CD4-positive, alpha-beta memory T cell (primary cell): ENCODE measurements around the gene TELO2. TPM values are rescaled to one million over a fixed set of nuclear protein-coding genes. Genes with fewer than 3 reads are reported as not detected.

Experiments used
- CTCF ChIA-PET: fragments of 350-600 bp; sonication (Branson Sonifier 250); formaldehyde crosslinking; loops from one replicate; lab custom pipeline; 2021; ENCODE audit warnings: inconsistent platforms; ENCODE audit not compliant: partially characterized antibody; lab: Charles Lee
- POLR2A ChIA-PET: fragments of 350-600 bp; sonication (Branson Sonifier 250); formaldehyde crosslinking; loops from one replicate; lab custom pipeline; 2021; ENCODE audit not compliant: partially characterized antibody; lab: Charles Lee
- DNase-seq, 5 donors: peaks; one replicate each; pipeline versions ENCODE4 v3.0.0 to v3.0.0-alpha.2; 2020 to 2022; ENCODE audit warnings: mixed read lengths in 1 of 5
- H3K27ac ChIP-seq: one replicate; pipeline ENCODE4 v1.7.0; 2013; ENCODE audit warnings: low read depth, low read length
- H3K27me3 ChIP-seq: 2 replicates; pipeline ENCODE4 v1.7.0; 2013; ENCODE audit warnings: mild to moderate bottlenecking, low read length, moderate library complexity; ENCODE audit not compliant: insufficient read depth
- H3K36me3 ChIP-seq: 2 replicates; pipeline ENCODE4 v1.7.0; 2013; ENCODE audit warnings: mild to moderate bottlenecking, low read length, moderate library complexity; ENCODE audit not compliant: insufficient read depth
- H3K4me1 ChIP-seq: 2 replicates; pipeline ENCODE4 v1.7.0; 2013; ENCODE audit warnings: mild to moderate bottlenecking, low read length, moderate library complexity; ENCODE audit not compliant: insufficient read depth
- H3K4me3 ChIP-seq, 2 donors: one replicate each; pipeline ENCODE4 v1.7.0; 2013; ENCODE audit warnings: low read length in 2 of 2, mild to moderate bottlenecking in 1 of 2
- H3K9me3 ChIP-seq, 2 donors: one replicate each; pipeline ENCODE4 v1.7.0; 2013; ENCODE audit warnings: low read length in 2 of 2, control low read depth in 1 of 2; ENCODE audit not compliant: control insufficient read depth in 1 of 2
- H3K27ac Mint-ChIP-seq, 7 donors: one replicate each; pipeline ENCODE4 v1.8.0; 2020 to 2021; ENCODE audit warnings: mixed read lengths in 7 of 7, mild to moderate bottlenecking in 6 of 7, inconsistent platforms in 3 of 7, moderate library complexity in 3 of 7
- H3K27me3 Mint-ChIP-seq, 2 donors: one replicate each; pipeline ENCODE4 v1.8.0; 2020 to 2021; ENCODE audit warnings: mixed read lengths in 2 of 2
- H3K36me3 Mint-ChIP-seq, 2 donors: one replicate each; pipeline ENCODE4 v1.8.0; 2020 to 2021; ENCODE audit warnings: mixed read lengths in 2 of 2, inconsistent platforms in 1 of 2, mild to moderate bottlenecking in 1 of 2
- H3K4me1 Mint-ChIP-seq, 4 donors: one replicate each; pipeline ENCODE4 v1.8.0; 2020 to 2021; ENCODE audit warnings: mixed read lengths in 4 of 4, mild to moderate bottlenecking in 1 of 4
- H3K4me3 Mint-ChIP-seq, 8 donors: one replicate each; pipeline ENCODE4 v1.8.0; 2020 to 2021; ENCODE audit warnings: mixed read lengths in 8 of 8, mild to moderate bottlenecking in 7 of 8, moderate library complexity in 6 of 8, inconsistent platforms in 3 of 8
- H3K9me3 Mint-ChIP-seq, 8 donors: one replicate each; pipeline ENCODE4 v1.8.0; 2020 to 2021; ENCODE audit warnings: mixed read lengths in 8 of 8, mild to moderate bottlenecking in 5 of 8, inconsistent platforms in 3 of 8, moderate library complexity in 1 of 8
- intact Hi-C: fragments of 100-400 bp; cut with micrococcal nuclease; formaldehyde crosslinking; loops from one replicate; pipeline ENCODE4 v1.15.1; 2023
- polyA plus RNA-seq, 2 donors: library from polyadenylated mRNA; unstranded; fragments of 300-500 nt; fragmentation: Illumina TruSeq; gene quantifications; one replicate each; pipeline ENCODE4 v1.2.3, GENCODE V29; 2021
- total RNA-seq, 2 experiments: library from RNA; stranded (reverse); gene quantifications; one replicate each; pipeline ENCODE4 v1.2.3, GENCODE V29; 2021

The TELO2 gene
- total and polyA plus RNA-seq, 4 experiments from 2014 or later = 11.3 to 56.0 (median 34.9) TPM

- H3K9me3 ChIP-seq = no peaks in the 10 kb centered on the region
- CTCF ChIA-PET = no interaction called here
- no peaks in the 10 kb centered on the region for H3K9me3 Mint-ChIP-seq
- no peak overlapping the region for H3K4me3 ChIP-seq
- intact Hi-C loops = no loop called here
- H3K4me3 Mint-ChIP-seq = no peak overlapping the region
- H3K27ac Mint-ChIP-seq = no peak overlapping the region
- H3K36me3 Mint-ChIP-seq = peaks cover 16 to 18% of the 10 kb centered on the region in 2 donors
- no peak for DNase-seq
- H3K27me3 ChIP-seq = no peaks in the 10 kb centered on the region
- H3K27me3 Mint-ChIP-seq = no peaks in the 10 kb centered on the region
- no peaks in the 10 kb centered on the region for H3K4me1 ChIP-seq
- H3K4me1 Mint-ChIP-seq = peaks cover 0 to 2% (median 0%) of the 10 kb centered on the region in 4 donors
- no peaks in the 10 kb centered on the region for H3K36me3 ChIP-seq
- POLR2A ChIA-PET = no interaction called here
- H3K27ac ChIP-seq = no peak overlapping the region
Observed at GRCh38 chr16:1505912-1506311, 12.8 kb downstream of the TELO2 start.

- no peak for DNase-seq
- H3K36me3 Mint-ChIP-seq = peaks cover 15 to 18% of the 10 kb centered on the region in 2 donors
- no peaks in the 10 kb centered on the region for H3K9me3 ChIP-seq
- peaks cover 0 to 2% (median 0%) of the 10 kb centered on the region in 4 donors for H3K4me1 Mint-ChIP-seq
- intact Hi-C loops = no loop called here
- H3K27ac Mint-ChIP-seq = peak overlapping the region in 1 of 7 donors; percentile 17
- H3K4me3 Mint-ChIP-seq = no peak overlapping the region
- H3K27me3 ChIP-seq = no peaks in the 10 kb centered on the region
- no peak overlapping the region for H3K27ac ChIP-seq
- H3K4me1 ChIP-seq = no peaks in the 10 kb centered on the region
- ChIA-PET CTCF (no interaction called here), POLR2A (no interaction called here)
- no peaks in the 10 kb centered on the region for H3K36me3 ChIP-seq
- H3K9me3 Mint-ChIP-seq = no peaks in the 10 kb centered on the region
- H3K4me3 ChIP-seq = no peak overlapping the region
- H3K27me3 Mint-ChIP-seq = no peaks in the 10 kb centered on the region
Observed at GRCh38 chr16:1506494-1507213, 13.5 kb downstream of the TELO2 start.

GRCh38 chr16:1508494-1509187, 15.5 kb downstream of the TELO2 start:
- no peaks in the 10 kb centered on the region for H3K36me3 ChIP-seq
- H3K4me1 Mint-ChIP-seq = peaks cover 0 to 2% (median 0%) of the 10 kb centered on the region in 4 donors
- no peak for DNase-seq
- peaks cover 0 to 3% (median 0%) of the 10 kb centered on the region in 8 donors for H3K9me3 Mint-ChIP-seq
- no peak overlapping the region for H3K27ac Mint-ChIP-seq
- no peaks in the 10 kb centered on the region for H3K27me3 Mint-ChIP-seq
- no peaks in the 10 kb centered on the region for H3K9me3 ChIP-seq
- no peaks in the 10 kb centered on the region for H3K4me1 ChIP-seq
- no peak overlapping the region for H3K4me3 Mint-ChIP-seq
- intact Hi-C loops = no loop called here
- H3K36me3 Mint-ChIP-seq = peaks cover 7 to 8% of the 10 kb centered on the region in 2 donors
- no peak overlapping the region for H3K4me3 ChIP-seq
- CTCF ChIA-PET = no interaction called here
- no peaks in the 10 kb centered on the region for H3K27me3 ChIP-seq
- H3K27ac ChIP-seq = no peak overlapping the region
- POLR2A ChIA-PET = no interaction called here

GRCh38 chr16:1509307-1510221, 16.4 kb downstream of the TELO2 start:
- CTCF ChIA-PET = no interaction called here
- no peak overlapping the region for H3K27ac ChIP-seq
- DNase-seq = no peak
- Mint-ChIP-seq H3K4me1 (peaks cover 0 to 2% (median 0%) of the 10 kb centered on the region in 4 donors), H3K9me3 (peaks cover 0 to 4% (median 1%) of the 10 kb centered on the region in 8 donors), H3K36me3 (peaks cover 7 to 8% of the 10 kb centered on the region in 2 donors), H3K27ac (no peak overlapping the region), H3K4me3 (no peak overlapping the region), H3K27me3 (no peaks in the 10 kb centered on the region)
- no peaks in the 10 kb centered on the region for H3K9me3 ChIP-seq
- no peaks in the 10 kb centered on the region for H3K36me3 ChIP-seq
- no peaks in the 10 kb centered on the region for H3K4me1 ChIP-seq
- POLR2A ChIA-PET = no interaction called here
- H3K27me3 ChIP-seq = no peaks in the 10 kb centered on the region
- intact Hi-C loops = no loop called here
- H3K4me3 ChIP-seq = no peak overlapping the region

DNA sequence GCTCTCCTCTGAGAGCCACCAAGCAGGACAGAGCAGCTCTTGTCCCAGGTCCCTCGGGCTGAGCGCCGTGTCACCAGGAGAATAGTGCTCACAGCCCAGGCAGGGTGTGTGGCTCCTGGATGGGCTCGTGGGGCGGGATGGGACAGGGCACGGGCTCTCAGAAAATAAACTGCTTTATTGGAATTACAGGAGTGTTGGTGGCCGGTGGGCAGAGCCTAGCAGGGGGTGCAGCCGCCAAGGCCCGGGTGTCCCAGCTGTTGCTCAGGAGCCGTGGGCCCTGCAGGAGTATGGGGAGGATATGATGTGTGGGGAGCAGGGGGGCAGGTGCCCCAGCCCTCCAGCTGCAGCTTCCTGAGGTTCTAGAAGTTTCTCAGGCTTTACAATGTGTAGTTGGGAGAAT, 17.1 kb downstream of the TELO2 start:
- Mint-ChIP-seq H3K27me3 (no peaks in the 10 kb centered on the region), H3K36me3 (peaks cover 7 to 8% of the 10 kb centered on the region in 2 donors)
- POLR2A ChIA-PET = no interaction called here

DNA sequence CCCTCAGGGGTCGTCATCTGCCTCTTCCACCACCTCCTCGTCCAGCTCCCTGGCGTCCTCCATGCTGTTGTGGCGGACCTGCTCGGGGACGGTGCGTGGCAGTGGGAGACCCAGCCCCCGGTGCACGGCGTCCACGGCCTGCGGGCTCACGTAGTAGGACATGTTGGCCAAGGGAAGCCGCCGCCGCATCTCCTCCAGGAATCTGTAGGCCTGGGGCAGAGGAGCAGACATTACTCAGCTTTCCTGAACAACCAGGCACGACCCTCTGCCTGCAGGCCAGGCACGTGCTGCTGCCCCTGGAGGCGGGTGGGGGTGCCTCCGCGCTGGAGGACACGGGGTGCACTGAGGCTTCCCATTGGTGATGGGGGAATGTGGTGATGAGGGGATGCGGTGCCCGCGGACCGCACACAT, 17.8 kb downstream of the TELO2 start:
- Histone ChIP-seq H3K27ac (no peak overlapping the region), H3K27me3 (no peaks in the 10 kb centered on the region), H3K36me3 (no peaks in the 10 kb centered on the region), H3K4me1 (no peaks in the 10 kb centered on the region), H3K4me3 (no peak overlapping the region), H3K9me3 (no peaks in the 10 kb centered on the region)
- no peak for DNase-seq
- H3K27me3 Mint-ChIP-seq = no peaks in the 10 kb centered on the region
- H3K4me3 Mint-ChIP-seq = no peak overlapping the region
- POLR2A ChIA-PET = interaction anchor here (0.7 kb wide), 1 partner anchor 25 kb away, joined by 3 read pairs; no protein-coding TSS in a partner anchor
- CTCF ChIA-PET = no interaction called here
- peaks cover 0 to 5% (median 3%) of the 10 kb centered on the region in 8 donors for H3K9me3 Mint-ChIP-seq
- H3K27ac Mint-ChIP-seq = no peak overlapping the region
- H3K36me3 Mint-ChIP-seq = peaks cover 7 to 8% of the 10 kb centered on the region in 2 donors
- intact Hi-C loops = no loop called here
- peaks cover 0 to 2% (median 0%) of the 10 kb centered on the region in 4 donors for H3K4me1 Mint-ChIP-seq

More for the DNA sequence above, 17.1 kb downstream of the TELO2 start:
- H3K4me3 Mint-ChIP-seq = no peak overlapping the region
- no peak overlapping the region for H3K27ac ChIP-seq
- no peaks in the 10 kb centered on the region for H3K9me3 ChIP-seq
- DNase-seq = no peak
- no peaks in the 10 kb centered on the region for H3K4me1 ChIP-seq
- H3K27ac Mint-ChIP-seq = no peak overlapping the region
- intact Hi-C loops = no loop called here
- H3K4me3 ChIP-seq = no peak overlapping the region
- H3K27me3 ChIP-seq = no peaks in the 10 kb centered on the region
- H3K4me1 Mint-ChIP-seq = peaks cover 0 to 2% (median 0%) of the 10 kb centered on the region in 4 donors
- H3K36me3 ChIP-seq = no peaks in the 10 kb centered on the region
- peaks cover 0 to 5% (median 3%) of the 10 kb centered on the region in 8 donors for H3K9me3 Mint-ChIP-seq
- CTCF ChIA-PET = no interaction called here
